Measurements from ENCODE around the gene PNMT. TPM values are rescaled to one million over a fixed set of nuclear protein-coding genes. Genes with fewer than 3 reads are reported as not detected.

The PNMT gene
- total RNA-seq, 2 experiments from 2014 or later, result not detected

- Mint-ChIP-seq H3K27me3 (peaks cover 40% of the 10 kb centered on the region), H3K36me3 (no peaks in the 10 kb centered on the region), H3K9me3 (no peaks in the 10 kb centered on the region), H3K4me1 (peaks cover 6% of the 10 kb centered on the region), H3K4me3 (peak within 1 kb of the TSS; percentile 40), H3K27ac (no peak within 1 kb of the TSS)
- no peak for DNase-seq
These were observed 31.5 kb downstream of the PNMT start, which contains the start of gene ERBB2 for GRCh38 chr17:39699818-39700147. Gene ERBB2, plus strand, starts transcription at chr17:39700064. Its CDS starts 175 bp downstream, at chr17:39700239.

- Mint-ChIP-seq H3K9me3 (no peaks in the 10 kb centered on the region), H3K27me3 (peaks cover 40% of the 10 kb centered on the region), H3K36me3 (no peaks in the 10 kb centered on the region), H3K4me3 (peak overlapping the region; percentile 5), H3K27ac (no peak overlapping the region), H3K4me1 (peaks cover 6% of the 10 kb centered on the region)
- no peak for DNase-seq
These were observed 32.1 kb downstream of the PNMT start for GRCh38 chr17:39700148-39700987.

GRCh38 chr17:39701012-39701783 is 32.9 kb downstream of the PNMT start:
- peaks cover 40% of the 10 kb centered on the region for H3K27me3 Mint-ChIP-seq
- no peak for DNase-seq
- H3K36me3 Mint-ChIP-seq, result no peaks in the 10 kb centered on the region
- no peak overlapping the region for H3K27ac Mint-ChIP-seq
- no peaks in the 10 kb centered on the region for H3K9me3 Mint-ChIP-seq
- peak overlapping the region; percentile 5 for H3K4me3 Mint-ChIP-seq
- H3K4me1 Mint-ChIP-seq, result peaks cover 6% of the 10 kb centered on the region

- H3K27me3 Mint-ChIP-seq, result peaks cover 40% of the 10 kb centered on the region
These were observed 33.6 kb downstream of the PNMT start for GRCh38 chr17:39701784-39702422.

GRCh38 chr17:39702901-39703893 is 34.9 kb downstream of the PNMT start:
- Mint-ChIP-seq H3K4me3 (no peak overlapping the region), H3K27ac (no peak overlapping the region), H3K27me3 (peaks cover 36% of the 10 kb centered on the region), H3K36me3 (no peaks in the 10 kb centered on the region), H3K4me1 (peaks cover 13% of the 10 kb centered on the region), H3K9me3 (no peaks in the 10 kb centered on the region)
- no peak for DNase-seq

More at GRCh38 chr17:39701784-39702422, 33.6 kb downstream of the PNMT start:
- H3K9me3 Mint-ChIP-seq, result no peaks in the 10 kb centered on the region
- no peak overlapping the region for H3K4me3 Mint-ChIP-seq
- H3K27ac Mint-ChIP-seq, result no peak overlapping the region
- DNase-seq, result no peak
- H3K4me1 Mint-ChIP-seq, result peaks cover 8% of the 10 kb centered on the region
- no peaks in the 10 kb centered on the region for H3K36me3 Mint-ChIP-seq

GRCh38 chr17:39703913-39704312 is 35.7 kb downstream of the PNMT start:
- DNase-seq, result no peak
- H3K4me1 Mint-ChIP-seq, result peaks cover 13% of the 10 kb centered on the region
- H3K36me3 Mint-ChIP-seq, result no peaks in the 10 kb centered on the region
- peaks cover 33% of the 10 kb centered on the region for H3K27me3 Mint-ChIP-seq
- no peak overlapping the region for H3K27ac Mint-ChIP-seq
- H3K4me3 Mint-ChIP-seq, result no peak overlapping the region
- H3K9me3 Mint-ChIP-seq, result no peaks in the 10 kb centered on the region

- H3K27ac Mint-ChIP-seq, result no peak overlapping the region
- H3K4me1 Mint-ChIP-seq, result peaks cover 10% of the 10 kb centered on the region
- no peak overlapping the region for H3K4me3 Mint-ChIP-seq
- peaks cover 22% of the 10 kb centered on the region for H3K27me3 Mint-ChIP-seq
- H3K9me3 Mint-ChIP-seq, result no peaks in the 10 kb centered on the region
- DNase-seq, result no peak
- no peaks in the 10 kb centered on the region for H3K36me3 Mint-ChIP-seq
These were observed 36.7 kb downstream of the PNMT start for GRCh38 chr17:39704821-39705551.

GRCh38 chr17:39705786-39706348 is 37.6 kb downstream of the PNMT start:
- H3K27me3 Mint-ChIP-seq, result peaks cover 17% of the 10 kb centered on the region
- H3K4me1 Mint-ChIP-seq, result peaks cover 10% of the 10 kb centered on the region

DNA sequence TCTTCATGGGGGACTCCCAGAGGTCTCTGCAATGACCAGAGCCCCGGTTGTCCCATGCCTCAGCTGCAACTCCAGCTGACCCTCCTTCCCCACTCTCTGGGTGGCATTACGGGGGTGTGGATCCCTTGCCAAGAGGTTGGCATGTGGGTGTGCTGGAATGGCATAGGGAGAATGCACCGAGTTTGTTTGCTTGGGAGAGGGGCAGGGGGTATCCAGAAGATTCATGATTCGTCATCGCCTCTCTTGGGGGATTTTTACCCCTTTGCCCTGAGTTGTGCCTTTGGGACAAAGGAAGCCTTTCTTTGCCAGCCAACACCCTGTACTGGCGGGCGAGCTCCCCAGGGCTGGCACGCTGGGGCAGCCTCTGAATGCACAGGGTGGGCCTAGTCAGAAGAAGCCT is 38.1 kb downstream of the PNMT start:
- DNase-seq, result no peak
- Mint-ChIP-seq H3K4me1 (peaks cover 10% of the 10 kb centered on the region), H3K36me3 (no peaks in the 10 kb centered on the region), H3K27me3 (peaks cover 12% of the 10 kb centered on the region), H3K4me3 (no peak overlapping the region), H3K27ac (no peak overlapping the region), H3K9me3 (no peaks in the 10 kb centered on the region)

More at GRCh38 chr17:39705786-39706348, 37.6 kb downstream of the PNMT start:
- H3K4me3 Mint-ChIP-seq, result no peak overlapping the region
- no peak overlapping the region for H3K27ac Mint-ChIP-seq
- H3K9me3 Mint-ChIP-seq, result no peaks in the 10 kb centered on the region
- no peaks in the 10 kb centered on the region for H3K36me3 Mint-ChIP-seq
- no peak for DNase-seq

- Mint-ChIP-seq H3K4me1 (peaks cover 10% of the 10 kb centered on the region), H3K9me3 (no peaks in the 10 kb centered on the region), H3K27me3 (peaks cover 6% of the 10 kb centered on the region), H3K4me3 (no peak overlapping the region), H3K36me3 (no peaks in the 10 kb centered on the region), H3K27ac (peak overlapping the region; percentile 58)
- DNase-seq, result no peak
These were observed 38.7 kb downstream of the PNMT start for GRCh38 chr17:39706921-39707337.

- Mint-ChIP-seq H3K4me1 (peaks cover 8% of the 10 kb centered on the region), H3K36me3 (no peaks in the 10 kb centered on the region), H3K27ac (no peak overlapping the region), H3K27me3 (no peaks in the 10 kb centered on the region), H3K4me3 (no peak overlapping the region), H3K9me3 (no peaks in the 10 kb centered on the region)
- DNase-seq, result no peak
These were observed 41.2 kb downstream of the PNMT start for GRCh38 chr17:39709319-39709997.

GRCh38 chr17:39709998-39710964 is 42.0 kb downstream of the PNMT start:
- no peaks in the 10 kb centered on the region for H3K36me3 Mint-ChIP-seq
- H3K4me1 Mint-ChIP-seq, result peaks cover 8% of the 10 kb centered on the region
- no peak overlapping the region for H3K4me3 Mint-ChIP-seq
- H3K27ac Mint-ChIP-seq, result no peak overlapping the region
- H3K9me3 Mint-ChIP-seq, result no peaks in the 10 kb centered on the region
- no peak for DNase-seq
- H3K27me3 Mint-ChIP-seq, result no peaks in the 10 kb centered on the region

Data from activated naive CD8-positive, alpha-beta T cell treated with anti-CD3 and anti-CD28 coated beads for 36 hours (primary cell).